NCI-H1092 (cell line): Measurements from ENCODE around the gene KRT86.
"Not testable (repeated sequence)": the region's sequence is repeated elsewhere in the genome, so short reads cannot be mapped to it uniquely, and the experiment has no call there.

Source experiments
- DNase-seq: peaks from one replicate; lab custom pipeline; 2025; lab: John Stamatoyannopoulos, UW

Gene KRT86

DNA sequence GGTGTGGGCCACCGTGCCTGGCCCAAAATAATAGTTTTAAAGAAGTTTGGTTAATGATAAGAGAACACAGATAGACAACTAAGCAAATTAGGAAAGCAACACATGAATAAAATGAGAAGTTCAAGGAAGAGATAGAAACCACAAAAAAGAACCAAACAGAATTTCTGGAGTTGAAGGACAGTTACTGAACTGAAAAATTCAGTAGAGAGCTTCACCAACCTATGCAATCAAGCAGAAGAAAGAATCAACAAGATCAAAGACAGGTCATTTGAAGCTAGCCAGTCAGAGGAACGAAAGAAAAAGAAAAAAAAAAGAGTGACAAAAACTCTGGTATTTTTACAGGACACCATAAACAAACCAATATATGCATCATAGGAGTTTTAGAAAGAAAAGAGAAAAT is 62.2 kb downstream of the KRT86 start:
- DNase-seq = no peak

DNA sequence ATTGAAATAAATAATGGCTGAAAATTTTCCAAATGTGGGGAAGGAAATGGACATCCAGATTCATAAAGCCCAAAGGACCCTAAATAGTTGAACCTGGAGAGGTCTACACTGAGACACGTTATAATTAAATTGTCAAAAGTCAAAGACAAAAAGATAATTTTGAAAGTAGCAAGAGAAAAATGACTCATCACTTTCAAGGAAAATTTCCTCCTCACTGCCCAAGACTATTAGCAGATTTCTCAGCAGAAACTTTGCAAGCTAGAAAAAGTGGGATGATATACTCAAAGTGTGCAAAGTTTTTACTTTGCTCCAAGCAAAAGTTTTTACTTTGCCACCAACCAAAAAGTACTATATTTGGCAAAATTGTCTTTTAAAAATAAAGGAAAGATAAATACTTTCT is 62.6 kb downstream of the KRT86 start:
- no peak for DNase-seq

DNA sequence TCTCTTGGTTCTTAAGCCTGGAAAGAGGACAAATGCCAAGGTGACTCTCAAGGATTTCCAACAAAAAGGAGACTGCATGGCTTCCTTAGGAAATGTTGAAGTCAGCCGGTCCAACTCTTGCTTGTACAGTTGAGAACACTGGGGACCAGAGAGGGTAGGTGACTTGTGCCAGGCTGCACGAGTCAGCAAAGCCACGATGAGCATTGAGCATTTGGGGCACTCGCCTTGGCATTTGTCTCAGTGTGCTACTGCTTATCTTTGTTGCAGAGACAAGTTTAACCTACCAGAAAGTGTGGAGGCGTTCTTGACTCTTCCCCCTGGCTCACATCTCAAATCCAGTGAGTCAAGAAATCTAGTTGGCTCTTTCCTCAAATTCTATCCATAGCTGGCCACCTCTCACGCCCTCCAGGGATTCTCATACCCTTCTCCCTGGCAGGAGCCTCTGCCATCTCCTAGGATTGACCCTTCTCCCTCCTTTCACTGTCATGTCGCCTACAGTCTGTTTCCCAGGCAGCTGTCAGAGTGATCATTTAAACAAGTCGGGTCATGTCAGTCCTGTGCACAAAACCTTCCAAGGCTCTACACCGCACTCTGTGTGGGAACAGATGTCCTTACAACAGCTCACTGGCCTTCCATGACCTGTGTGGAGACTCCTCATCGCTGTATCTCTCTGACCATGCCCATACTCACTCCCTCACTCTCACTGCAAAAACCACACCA is 64.0 kb downstream of the KRT86 start:
- no peak for DNase-seq

DNA sequence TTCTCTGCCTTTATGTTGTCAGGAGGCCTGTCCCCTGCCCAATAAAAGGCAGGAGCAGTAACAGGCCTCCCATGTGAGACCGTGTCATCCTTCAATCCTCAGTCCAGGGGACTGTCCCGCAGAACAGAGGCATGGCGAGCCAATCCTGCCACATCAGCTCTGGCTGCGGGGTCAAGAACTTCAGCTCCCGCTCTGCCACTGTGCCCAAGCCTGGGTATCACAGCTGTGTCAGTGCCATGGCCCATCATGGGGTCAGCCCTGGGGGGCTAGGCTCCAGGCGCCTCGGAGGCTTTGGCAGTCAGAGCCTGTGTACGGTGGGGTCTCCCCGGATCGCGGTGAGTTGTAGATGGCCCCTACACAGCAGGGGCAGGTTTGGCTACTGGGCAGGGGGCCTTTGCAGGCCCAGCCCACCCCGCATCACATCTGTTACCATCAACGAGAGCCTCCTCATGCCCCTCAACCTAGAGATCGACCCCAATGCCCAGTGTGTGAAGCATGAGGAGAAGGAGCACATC is 66.7 kb downstream of the KRT86 start:
- DNase-seq = no peak

DNA sequence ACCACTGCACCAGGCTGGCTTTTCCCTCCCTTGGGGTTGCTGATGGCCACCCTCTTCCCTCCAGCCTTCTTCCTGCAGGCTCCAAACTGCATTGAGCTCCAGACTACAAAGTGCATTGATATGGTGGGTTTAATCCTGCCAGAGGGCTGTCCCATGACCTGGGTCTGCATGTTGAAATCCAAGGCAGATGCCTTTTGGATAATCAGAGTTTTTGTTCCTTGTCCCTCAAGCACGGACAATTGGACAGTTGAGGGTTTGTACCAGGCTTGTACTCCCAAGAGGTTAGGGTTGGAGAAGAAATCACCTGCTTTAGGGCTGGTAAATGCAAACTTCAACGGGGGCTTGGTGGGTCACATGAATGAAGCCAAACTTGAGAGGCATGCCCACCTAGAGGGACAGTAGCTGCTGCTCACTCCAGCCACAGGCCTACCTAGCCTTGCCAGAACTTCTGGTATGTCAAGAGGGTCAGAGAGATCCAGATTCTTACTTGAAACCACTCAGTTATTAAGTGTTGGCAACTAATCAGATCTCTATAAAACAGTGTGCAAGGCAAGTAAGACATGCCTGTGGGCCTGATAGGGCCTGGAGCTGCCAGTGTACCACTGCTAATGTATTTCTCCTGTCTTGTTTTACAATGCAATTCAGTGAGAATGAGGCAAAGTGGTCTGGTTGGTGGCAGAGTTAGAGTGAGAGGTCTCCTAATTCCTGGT is 68.5 kb downstream of the KRT86 start:
- no peak for DNase-seq

DNA sequence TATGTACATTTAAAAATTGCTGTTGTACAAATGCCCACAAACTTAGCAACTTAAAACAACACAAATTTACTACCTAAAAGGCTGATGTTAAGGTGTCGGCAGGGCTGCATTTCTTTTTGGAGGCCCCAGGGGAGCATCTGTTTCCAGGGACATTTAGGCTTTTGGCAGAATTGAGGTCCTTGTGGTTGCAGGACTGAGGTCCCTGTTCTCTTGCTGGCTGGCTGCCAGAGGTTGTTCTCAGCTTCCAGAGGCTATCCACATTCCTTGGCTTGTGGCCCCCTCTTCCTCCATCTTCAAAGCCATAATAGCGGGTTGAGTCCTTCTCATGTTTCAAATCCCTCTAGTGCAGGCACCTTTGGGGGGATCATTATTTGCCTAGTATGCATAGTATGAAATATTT is 69.1 kb downstream of the KRT86 start:
- no peak for DNase-seq

DNA sequence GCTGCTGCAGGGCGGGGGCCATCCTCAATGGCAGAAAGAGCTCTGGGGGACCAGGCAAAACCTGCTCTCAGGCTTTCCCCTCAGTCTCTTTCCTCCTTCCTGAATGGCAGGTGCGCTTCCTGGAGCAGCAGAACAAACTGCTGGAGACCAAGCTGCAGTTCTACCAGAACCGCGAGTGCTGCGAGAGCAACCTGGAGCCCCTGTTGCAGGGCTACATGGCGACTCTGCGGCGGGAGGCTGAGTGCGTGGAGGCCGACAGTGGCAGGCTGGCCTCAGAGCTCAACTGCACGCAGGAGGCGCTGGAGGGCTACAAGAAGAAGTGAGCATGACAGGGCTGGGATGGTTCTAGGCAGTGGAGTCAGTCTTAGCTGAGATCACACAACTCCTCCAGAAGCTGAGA is 69.7 kb downstream of the KRT86 start:
- DNase-seq = no peak

DNA sequence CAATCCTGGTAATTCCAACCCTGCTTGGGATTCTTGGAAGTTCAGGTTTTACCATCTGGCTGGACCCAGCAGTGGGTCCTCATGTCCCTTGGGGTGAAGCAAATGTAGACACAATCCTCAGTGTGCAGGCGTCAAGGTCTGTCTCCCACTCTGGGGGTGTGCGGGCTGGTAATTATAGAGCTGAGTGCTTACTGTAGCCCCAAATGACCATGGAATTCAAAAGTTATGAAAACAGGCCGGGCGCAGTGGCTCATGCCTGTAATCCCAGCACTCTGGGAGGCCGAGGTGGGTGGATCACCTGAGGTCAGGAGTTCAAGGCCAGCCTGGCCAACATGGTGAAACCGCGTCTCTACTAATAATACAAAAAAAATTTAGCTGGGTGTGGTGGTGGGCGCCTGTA is 70.6 kb downstream of the KRT86 start:
- not testable (repeated sequence) for DNase-seq

DNA sequence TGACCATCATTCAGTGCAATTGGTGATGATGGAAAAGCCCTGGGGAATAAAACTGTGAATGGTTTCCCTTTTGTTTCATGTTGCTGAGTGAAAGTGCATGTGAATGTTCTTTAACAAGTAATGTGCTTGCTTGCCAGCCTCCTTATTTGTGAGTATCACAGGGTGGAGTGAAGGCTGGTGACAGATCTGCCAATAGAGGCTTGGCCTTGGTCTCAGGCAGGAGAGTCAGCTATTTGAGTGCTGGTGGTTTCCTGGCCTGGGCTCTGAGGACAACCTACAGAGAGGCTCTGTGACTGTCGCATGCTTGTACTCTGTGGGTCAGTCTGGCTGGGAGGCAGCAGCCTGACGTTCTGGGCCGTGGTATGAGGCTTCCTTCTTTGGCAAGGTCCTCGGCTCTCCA is 72.1 kb downstream of the KRT86 start:
- DNase-seq = no peak

DNA sequence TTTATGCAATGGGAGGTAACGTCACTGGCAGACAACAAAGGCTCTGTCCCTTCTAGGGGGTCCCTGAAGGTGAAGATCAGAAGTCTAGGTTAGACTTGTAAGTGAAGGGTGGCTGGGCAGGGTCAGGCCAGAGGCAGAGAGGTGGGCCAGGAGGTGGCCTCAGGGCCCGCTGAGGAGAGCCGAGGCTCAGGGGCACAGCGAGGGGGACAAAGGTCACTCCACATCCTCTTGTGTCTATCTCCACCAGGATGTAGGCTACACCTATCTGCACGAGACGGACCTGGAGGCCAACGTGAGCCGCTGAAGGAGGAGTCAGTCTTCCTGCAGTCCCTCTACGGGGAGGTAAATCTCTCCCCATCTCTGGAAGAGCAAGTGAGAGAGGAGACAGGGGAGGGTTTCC is 72.6 kb downstream of the KRT86 start:
- no peak for DNase-seq

DNA sequence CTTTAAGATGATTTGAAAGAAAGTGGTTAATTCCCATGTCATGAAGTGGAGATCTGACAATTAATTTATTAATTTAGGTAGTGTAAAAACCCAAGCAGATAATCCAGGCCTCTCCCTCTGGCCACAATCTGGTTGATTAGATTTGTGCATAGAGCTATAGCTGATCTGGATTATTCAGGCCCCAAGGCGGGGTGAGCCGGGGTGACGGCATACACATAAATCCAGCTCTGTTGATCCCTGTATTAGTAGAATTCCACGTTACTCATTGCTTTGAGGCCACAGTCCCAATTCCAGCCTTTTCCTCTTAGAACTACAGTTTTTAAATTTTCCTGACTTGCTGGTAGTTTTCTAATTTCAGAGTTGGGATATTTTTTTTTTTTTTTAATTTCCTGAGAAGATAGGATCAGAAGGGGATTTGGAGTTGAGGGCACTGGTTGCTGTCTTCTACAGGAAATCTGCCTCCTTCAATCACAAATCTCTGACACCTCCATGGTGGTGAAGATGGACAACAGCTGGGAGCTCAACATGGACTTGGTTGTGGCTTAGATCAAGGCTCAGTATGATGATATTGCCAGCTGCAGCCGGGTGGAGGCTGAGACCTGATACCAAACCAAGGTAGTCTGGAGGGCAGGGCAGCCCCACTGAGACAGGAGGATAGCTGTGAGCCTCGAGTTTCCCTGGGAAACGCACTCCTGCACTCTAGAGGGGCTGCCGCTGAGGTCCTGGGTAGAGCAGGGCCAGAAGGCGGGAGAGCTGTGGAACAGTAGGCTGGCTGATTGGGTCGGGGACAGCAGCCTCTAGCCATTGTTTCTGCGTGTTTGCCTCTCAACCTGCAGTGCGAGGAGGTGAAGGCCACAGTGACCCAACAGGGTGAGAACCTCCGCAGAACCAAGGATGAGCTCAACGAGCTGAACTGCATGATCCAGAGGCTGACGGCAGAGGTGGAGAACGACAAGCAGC is 73.4 kb downstream of the KRT86 start:
- no peak for DNase-seq

DNA sequence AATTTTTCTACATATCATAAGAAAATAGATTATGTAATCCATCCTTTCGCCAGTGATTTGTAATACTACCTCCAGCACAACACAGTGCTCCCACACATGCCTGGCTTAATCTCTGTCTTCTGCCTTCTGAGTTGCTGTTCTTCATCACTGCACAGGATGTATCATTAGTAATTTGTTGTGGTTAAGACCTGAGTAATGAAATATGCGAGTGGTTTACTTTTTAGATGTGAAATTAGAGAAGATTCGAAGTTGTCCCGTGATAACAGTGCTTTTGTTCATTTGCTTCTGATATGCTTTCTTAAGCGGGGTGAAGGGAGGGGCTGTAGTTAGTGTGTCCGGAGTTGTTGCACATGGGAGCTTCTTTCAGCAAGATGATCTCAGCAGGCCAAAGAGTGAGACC is 74.8 kb downstream of the KRT86 start:
- no peak for DNase-seq

DNA sequence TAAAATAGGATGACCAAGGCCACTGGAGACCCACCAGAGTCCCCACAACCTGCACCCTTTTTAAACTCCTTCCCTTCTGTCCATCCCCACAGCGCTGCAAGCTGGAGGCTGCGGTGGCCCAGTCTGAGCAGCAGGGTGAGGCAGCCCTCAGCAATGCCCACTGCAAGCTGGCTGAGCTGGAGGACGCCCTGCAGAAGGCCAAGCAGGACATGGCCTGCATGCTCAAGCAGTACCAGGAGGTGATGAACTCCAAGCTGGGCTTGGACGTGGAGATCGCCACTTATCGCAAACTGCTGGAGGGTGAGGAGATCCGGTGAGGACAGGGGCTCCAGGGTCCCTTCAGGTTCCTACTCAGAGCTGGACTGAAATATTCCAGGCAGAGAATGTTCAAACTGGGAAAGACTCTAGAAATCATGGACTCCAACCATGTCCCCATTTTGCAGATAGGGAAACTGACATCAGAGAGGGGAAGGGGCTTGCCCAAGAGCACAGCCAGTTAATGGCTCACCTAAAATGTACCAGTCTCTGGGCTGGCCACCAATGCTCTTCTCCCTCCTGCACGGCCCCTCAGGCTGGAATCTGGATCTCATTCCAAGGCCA is 75.7 kb downstream of the KRT86 start:
- DNase-seq = no peak

DNA sequence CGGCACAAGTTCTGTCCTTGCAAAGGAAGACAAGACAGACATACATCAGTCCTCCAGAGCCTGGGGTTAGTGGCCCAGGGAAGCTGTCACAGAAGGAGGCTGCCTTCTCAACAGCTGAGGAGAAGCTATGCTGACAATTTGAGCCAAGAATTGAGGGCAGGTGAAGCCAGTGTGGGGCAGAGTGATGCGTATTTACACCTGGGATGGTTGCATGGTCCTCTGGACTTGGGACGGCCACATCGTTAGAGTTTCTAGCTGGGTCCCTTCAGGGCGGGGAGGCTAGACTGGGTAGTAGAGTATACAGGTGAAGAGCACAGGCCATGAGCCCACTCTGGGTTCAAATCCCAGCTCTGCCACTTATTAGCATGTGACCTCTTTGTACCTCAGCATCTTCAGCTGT is 76.3 kb downstream of the KRT86 start:
- DNase-seq = no peak

DNA sequence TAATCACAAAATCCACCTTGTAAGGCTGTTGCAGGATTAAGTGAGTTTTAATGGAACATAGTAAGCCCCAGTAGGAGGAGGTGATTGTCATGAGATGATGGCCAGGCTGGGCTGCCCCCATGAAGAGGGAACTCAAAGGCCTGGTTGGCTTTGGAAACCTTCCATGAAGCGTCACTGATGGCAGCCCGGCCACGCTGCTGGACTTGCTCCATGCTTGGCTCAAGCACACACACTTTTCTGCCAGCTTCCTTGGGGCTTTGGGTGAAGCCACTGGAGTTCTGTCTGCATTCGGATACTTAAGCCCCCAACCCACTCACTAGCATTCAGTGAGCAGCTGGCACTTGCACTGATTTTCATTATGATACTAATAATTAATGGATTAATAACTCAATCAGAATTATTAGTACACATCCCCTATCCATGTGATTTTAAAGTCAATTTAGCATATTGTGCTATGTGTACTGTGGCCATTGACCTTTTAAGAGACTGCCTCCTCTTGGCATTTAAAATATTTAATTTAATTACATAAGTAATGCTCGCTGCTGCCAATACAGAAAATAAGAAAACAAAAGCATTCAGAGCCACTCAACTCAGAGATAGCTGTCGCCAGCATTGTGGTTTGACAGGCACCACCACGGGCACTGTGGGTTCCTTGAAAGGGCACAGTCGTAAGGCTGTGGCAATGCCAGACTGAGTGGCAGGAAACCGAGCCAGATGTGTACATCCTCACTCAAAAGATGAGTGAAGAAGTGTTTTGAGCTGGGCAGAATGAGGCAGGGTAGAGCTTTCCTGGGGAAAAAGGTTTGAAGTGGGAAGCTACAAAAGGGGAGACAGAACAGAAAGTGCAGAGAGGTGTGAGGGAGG is 77.0 kb downstream of the KRT86 start:
- DNase-seq = no peak

DNA sequence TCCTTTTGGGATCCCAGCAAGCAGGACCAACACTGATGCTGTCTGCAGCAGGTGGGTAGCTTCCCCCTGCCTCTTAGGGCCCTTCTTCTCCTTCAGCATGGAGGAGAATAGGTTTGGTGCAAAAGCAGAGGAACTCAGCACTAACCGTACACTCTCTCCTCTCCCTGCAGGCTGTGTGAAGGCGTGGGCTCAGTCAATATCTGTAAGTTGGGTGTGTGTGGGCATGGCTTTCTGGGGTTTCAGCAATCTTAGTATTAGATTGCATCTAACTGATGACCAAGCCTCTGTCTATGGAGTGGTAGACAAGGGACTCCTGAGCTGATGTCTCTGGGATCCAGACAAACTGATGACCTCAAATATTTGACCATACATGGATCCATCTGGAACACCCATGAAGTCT is 78.5 kb downstream of the KRT86 start:
- no peak for DNase-seq

DNA sequence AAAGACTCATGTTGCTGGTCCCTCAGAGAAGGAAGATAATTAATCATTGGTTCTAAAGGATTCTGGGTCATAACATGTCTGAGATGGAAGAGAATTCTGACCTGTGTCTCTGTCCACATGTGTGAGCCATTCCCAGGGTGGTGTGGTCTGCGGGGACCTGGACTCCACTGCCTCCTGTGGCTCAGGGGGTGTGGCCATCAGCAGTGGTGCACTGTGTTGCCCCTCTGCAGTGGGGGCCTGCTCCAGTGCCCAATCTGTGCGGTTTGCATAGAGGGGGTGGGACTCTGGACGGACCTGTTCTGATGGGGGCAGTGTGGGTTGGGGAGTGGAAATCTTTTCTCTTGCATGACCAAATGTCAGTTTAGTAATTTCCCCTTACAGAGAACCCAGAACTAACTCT is 79.3 kb downstream of the KRT86 start:
- DNase-seq = no peak

DNA sequence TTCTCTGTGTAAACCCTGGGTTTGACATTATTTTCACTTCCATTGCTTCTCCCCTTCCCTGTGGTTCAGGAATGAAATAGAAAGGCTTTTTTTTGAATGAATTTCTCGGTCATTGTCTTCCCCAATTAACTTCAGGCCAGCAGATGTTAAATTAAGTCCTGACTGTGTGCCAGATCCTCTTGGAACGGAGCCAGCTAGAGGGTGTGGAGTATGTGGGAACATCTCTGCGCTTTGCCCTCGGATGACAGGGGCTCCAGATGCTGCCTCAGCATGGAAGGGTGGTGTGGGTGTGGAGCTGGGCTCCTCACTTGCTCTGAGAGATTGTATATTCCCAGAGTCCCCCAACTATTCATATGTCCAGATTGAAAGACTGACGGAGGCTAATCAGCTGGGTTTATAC is 79.8 kb downstream of the KRT86 start:
- no peak for DNase-seq

DNA sequence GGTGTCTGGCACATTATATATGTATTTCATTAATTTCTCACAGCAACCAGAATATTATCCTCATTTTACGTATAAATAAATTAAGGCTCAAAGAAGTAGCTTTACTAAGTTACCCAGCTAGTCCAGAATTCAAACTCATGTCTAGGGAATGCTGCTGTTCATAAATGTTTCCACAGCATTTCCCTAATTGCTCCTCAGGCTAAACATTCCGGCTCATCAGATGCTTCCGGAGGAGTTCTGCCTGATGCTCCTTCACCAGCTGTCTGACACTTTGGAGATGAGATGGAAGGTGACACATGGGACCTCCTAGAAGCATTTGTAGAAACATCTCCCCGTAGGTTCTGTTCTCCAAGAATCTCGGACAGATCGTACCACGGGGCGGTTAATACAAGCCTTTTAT is 80.7 kb downstream of the KRT86 start:
- no peak for DNase-seq

DNA sequence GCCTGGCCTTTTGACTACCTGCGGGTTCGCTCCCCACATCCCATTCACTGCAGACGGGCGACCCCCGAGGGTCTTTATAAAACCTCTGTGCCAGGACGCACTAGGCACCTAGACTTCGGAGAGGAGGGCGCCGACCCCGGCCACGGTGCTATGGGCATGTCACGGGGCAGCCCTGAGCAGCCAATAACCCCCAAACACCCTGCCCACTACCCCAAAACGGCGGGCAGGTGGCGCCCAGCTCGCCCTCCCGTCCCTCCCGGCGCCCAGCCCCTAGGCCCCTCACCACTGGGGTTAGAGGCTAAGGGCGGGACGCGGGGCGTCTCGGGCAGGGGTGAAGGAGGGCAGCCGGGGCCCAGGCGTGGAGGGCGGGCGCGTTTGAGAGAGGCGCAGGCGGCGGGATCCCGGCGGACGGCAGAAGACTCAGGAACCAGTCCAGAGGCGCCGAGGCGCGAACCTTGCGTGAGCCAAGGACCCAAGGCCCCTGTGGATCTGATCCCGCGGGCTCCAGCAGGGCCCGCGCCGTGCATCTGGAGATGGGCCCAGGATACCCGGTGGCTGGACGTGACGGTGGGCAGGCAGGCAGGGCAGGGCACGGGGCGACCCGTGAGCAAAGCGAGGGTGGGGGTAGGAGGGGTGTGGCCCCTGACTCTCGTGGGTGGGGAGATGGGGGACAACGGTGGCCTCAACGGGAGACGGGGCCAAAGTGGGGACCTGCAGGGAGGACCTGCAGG is 81.8 kb downstream of the KRT86 start:
- DNase-seq = no peak
